Effector memory CD8-positive, alpha-beta T cell (primary cell): ENCODE measurements around the gene AHNAK.

Source experiments
- ATAC-seq: fragments of 150-1000 bp; cut with Tn5 transposase; replicated peaks from 2 replicates; pipeline ENCODE4 v1.10.0; 2021; ENCODE audit warnings: mild to moderate bottlenecking, moderate library complexity
- DNase-seq, 3 experiments: peaks; one replicate each; pipeline ENCODE4 v3.0.0; 2021
- H3K27ac Mint-ChIP-seq, 2 donors: one replicate each; pipeline ENCODE4 v1.8.0; 2022; ENCODE audit warnings: mild to moderate bottlenecking in 2 of 2, mixed read lengths in 2 of 2, moderate library complexity in 2 of 2
- H3K27me3 Mint-ChIP-seq, 2 donors: one replicate each; pipeline ENCODE4 v1.8.0; 2022; ENCODE audit warnings: mixed read lengths in 2 of 2
- H3K36me3 Mint-ChIP-seq: one replicate; pipeline ENCODE4 v1.8.0; 2022; ENCODE audit warnings: mild to moderate bottlenecking, moderate library complexity, mixed read lengths; ENCODE audit not compliant: insufficient read depth
- H3K4me1 Mint-ChIP-seq, 2 donors: one replicate each; pipeline ENCODE4 v1.8.0; 2022; ENCODE audit warnings: low read depth in 2 of 2, mixed read lengths in 2 of 2
- H3K4me3 Mint-ChIP-seq, 2 donors: one replicate each; pipeline ENCODE4 v1.8.0; 2022; ENCODE audit warnings: mild to moderate bottlenecking in 2 of 2, mixed read lengths in 2 of 2, moderate library complexity in 2 of 2
- H3K9me3 Mint-ChIP-seq, 2 donors: one replicate each; pipeline ENCODE4 v1.8.0; 2022; ENCODE audit warnings: mixed read lengths in 2 of 2

The AHNAK gene

DNA sequence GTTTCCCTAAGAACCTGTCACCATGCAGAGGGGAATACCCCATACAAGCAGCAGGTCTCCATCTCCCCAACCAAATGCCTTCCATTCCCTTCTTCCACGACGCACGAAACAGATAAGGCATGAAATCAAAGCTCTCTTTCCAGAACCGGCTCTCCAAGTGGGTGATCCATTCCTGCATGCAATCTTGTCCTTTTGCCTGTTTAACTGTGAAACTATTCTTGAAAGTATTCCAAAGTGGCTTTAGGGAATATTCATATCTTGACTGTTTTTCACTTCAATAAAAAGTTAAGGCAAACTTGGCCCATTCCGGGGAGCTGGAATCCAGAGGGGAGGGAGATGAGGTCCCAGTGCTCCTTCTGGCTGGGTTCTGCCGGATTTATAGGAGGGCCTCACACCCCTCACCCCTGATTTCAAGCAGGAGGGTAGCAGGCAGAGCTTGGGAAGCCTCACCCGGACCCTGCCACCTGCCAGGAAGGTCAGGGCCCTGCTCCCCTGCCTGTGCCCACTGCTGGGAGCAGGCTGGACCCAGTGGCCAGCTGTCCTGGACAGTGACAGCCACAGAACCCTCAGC lies 66.9 kb downstream of the AHNAK start:
- no peak for DNase-seq
- Mint-ChIP-seq H3K27ac (no peak overlapping the region), H3K9me3 (no peaks in the 10 kb centered on the region), H3K4me1 (no peaks in the 10 kb centered on the region), H3K27me3 (no peaks in the 10 kb centered on the region), H3K36me3 (peaks cover 7% of the 10 kb centered on the region), H3K4me3 (no peak overlapping the region)
- ATAC-seq: no peak

DNA sequence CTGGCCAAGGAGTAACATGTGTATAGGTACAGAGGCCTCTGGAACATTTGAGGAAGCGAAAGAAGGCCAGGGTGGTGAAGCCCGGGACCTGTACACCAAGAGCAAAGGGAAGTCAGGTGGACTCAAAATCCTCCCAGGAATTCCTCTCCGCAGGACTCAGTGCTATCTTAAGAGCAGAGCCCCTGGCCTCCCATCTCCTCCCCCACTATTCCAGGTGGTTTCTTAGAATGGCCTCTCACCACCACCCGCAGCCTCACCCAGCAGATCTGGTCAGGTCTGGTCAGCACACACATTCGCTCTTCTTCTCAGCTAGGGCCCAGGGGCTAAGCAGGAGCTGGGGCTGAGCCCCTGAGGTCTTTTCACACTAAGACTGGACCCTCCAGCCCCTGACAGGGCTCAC lies 68.7 kb downstream of the AHNAK start:
- Mint-ChIP-seq H3K9me3 (no peaks in the 10 kb centered on the region), H3K27ac (no peak overlapping the region), H3K27me3 (no peaks in the 10 kb centered on the region), H3K4me1 (no peaks in the 10 kb centered on the region), H3K4me3 (no peak overlapping the region), H3K36me3 (peaks cover 7% of the 10 kb centered on the region)
- ATAC-seq (no peak), DNase-seq (no peak)

- no peak for DNase-seq
- no peak for ATAC-seq
- Mint-ChIP-seq H3K27ac (peak overlapping the region; percentile 44 to 55), H3K4me3 (no peak overlapping the region), H3K9me3 (no peaks in the 10 kb centered on the region), H3K36me3 (peaks cover 6% of the 10 kb centered on the region), H3K4me1 (peaks cover 0 to 8% of the 10 kb centered on the region in 2 donors), H3K27me3 (no peaks in the 10 kb centered on the region)
Observed at GRCh38 chr11:62472063-62472884, 74.3 kb downstream of the AHNAK start.

DNA sequence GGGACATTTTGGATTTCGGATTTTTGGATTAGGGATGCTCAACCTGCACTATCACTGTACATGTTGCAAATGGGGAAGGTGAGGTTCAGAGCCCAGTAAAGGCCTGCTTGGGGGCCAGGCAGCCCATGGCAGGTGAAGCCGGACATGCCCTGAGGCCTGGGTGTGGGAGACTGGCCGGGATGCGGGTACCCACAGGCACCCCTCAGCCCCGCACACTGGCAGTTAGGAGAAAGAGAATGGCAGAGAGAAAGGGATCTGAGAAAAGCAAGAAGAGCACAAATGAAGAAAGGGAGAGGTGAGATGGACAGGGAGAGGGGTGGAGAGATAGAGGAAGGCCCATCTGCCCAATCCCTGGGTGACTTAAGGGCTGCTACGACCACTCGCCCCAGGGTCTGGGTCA lies 75.0 kb downstream of the AHNAK start:
- no peaks in the 10 kb centered on the region for H3K27me3 Mint-ChIP-seq
- no peak overlapping the region for H3K4me3 Mint-ChIP-seq
- DNase-seq (no peak), ATAC-seq (no peak)
- H3K4me1 Mint-ChIP-seq: peaks cover 0 to 8% of the 10 kb centered on the region in 2 donors
- H3K9me3 Mint-ChIP-seq: no peaks in the 10 kb centered on the region
- peaks cover 6% of the 10 kb centered on the region for H3K36me3 Mint-ChIP-seq
- no peak overlapping the region for H3K27ac Mint-ChIP-seq

DNA sequence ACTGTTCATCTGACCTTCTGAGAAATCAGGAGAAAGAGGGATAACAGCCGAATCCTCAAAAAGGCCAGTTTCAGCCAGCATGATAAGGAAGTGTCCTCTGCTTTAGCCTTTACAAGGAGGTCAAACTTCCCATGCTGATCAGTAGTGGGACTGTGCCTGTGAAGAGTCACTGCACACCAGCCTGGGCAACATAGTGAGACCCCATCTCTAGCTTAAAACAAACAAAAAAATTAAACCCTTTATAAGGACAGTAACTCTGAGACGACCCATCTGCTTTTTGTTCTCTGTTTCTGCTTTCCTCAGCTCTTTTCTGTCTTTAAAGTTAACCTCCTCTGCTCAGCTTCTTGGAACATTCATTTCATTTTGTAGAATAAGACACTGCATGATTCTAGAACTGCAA lies 78.0 kb downstream of the AHNAK start:
- no peak for ATAC-seq
- no peaks in the 10 kb centered on the region for H3K27me3 Mint-ChIP-seq
- peaks cover under 1 to 8% of the 10 kb centered on the region in 2 donors for H3K4me1 Mint-ChIP-seq
- peaks cover 3% of the 10 kb centered on the region for H3K36me3 Mint-ChIP-seq
- no peak overlapping the region for H3K27ac Mint-ChIP-seq
- DNase-seq: no peak
- H3K9me3 Mint-ChIP-seq: no peaks in the 10 kb centered on the region
- H3K4me3 Mint-ChIP-seq: no peak overlapping the region

- H3K36me3 Mint-ChIP-seq: peaks cover 3% of the 10 kb centered on the region
- ATAC-seq: no peak
Observed at GRCh38 chr11:62466444-62466843, 80.2 kb downstream of the AHNAK start.

DNA sequence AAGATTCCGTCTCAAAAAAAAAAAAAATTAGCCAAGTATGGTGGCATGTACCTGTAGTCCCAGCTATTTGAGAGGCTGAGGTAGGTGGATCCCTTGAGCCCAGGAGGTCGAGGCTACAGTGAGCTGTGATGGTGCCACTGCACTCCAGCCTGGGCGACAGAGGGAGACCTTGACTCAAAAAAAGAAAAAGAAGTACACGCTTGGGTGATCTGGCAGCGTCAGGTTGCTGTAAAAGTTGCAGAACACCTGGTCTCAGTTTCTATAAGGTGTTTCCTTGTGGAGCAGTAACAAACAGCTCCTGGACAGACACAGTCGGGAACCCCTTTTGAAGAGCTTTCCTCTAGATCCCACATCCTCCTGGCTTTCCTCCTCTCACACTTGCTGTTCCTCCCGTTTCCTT lies 82.0 kb downstream of the AHNAK start:
- DNase-seq: no peak
- ATAC-seq: no peak

More at GRCh38 chr11:62466444-62466843, 80.2 kb downstream of the AHNAK start:
- Mint-ChIP-seq H3K27ac (no peak overlapping the region), H3K27me3 (no peaks in the 10 kb centered on the region), H3K4me1 (peaks cover 4 to 13% of the 10 kb centered on the region in 2 donors), H3K4me3 (no peak overlapping the region), H3K9me3 (no peaks in the 10 kb centered on the region)
- DNase-seq: no peak

DNA sequence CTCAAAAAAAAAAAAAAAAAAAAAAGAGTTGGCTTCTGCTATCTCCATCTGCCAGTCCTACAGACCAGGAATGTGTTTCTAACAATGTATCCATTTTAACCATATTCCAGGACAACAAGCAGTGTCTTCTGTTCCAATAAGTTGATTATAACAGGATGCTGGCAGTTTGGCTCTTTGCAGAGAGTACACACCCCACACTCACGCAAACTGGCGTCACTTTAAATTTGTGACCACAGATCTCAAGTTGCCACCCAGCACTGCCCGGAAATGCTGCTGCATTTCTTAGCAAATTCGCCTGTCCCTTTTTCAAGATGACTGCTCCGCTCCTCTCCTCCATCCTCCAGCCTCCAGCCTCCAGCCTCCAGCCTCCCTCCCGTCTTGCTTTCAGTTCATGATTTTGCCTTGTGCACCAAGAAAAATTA lies 83.5 kb downstream of the AHNAK start:
- Mint-ChIP-seq H3K27me3 (no peaks in the 10 kb centered on the region), H3K4me1 (peaks cover 4 to 5% of the 10 kb centered on the region in 2 donors), H3K9me3 (no peaks in the 10 kb centered on the region), H3K27ac (peak overlapping the region; percentile 49 to 84), H3K36me3 (no peaks in the 10 kb centered on the region), H3K4me3 (peak overlapping the region in 1 of 2 donors; percentile 69)
- no peak for ATAC-seq
- DNase-seq: no peak

More for the DNA sequence above, 82.0 kb downstream of the AHNAK start:
- no peaks in the 10 kb centered on the region for H3K27me3 Mint-ChIP-seq
- H3K36me3 Mint-ChIP-seq: no peaks in the 10 kb centered on the region
- H3K4me1 Mint-ChIP-seq: peaks cover 4 to 8% of the 10 kb centered on the region in 2 donors
- no peak overlapping the region for H3K27ac Mint-ChIP-seq
- no peaks in the 10 kb centered on the region for H3K9me3 Mint-ChIP-seq
- H3K4me3 Mint-ChIP-seq: no peak overlapping the region

DNA sequence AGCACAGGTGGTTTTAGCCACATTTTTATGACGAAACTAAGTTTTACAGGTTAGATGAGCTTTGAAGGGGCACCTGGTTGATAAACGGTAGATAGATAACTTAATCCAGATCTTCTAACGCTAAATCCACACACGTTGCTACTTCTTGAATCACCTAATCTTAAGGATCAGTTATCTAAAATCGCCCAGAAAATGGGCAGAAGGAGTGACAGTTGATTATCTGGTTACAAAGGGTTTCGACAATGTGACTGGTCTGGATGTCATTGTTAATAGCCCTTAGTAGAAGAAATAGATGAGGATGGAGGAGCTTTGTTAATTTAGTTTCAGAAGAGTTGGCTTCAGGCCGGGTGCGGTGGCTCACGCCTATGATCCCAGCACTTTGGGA lies 84.1 kb downstream of the AHNAK start:
- H3K4me1 Mint-ChIP-seq: peaks cover 4 to 5% of the 10 kb centered on the region in 2 donors
- DNase-seq (no peak), ATAC-seq (no peak)
- H3K9me3 Mint-ChIP-seq: no peaks in the 10 kb centered on the region
- no peak overlapping the region for H3K27ac Mint-ChIP-seq
- peak overlapping the region in 1 of 2 donors; percentile 13 for H3K4me3 Mint-ChIP-seq
- H3K36me3 Mint-ChIP-seq: no peaks in the 10 kb centered on the region
- no peaks in the 10 kb centered on the region for H3K27me3 Mint-ChIP-seq

DNA sequence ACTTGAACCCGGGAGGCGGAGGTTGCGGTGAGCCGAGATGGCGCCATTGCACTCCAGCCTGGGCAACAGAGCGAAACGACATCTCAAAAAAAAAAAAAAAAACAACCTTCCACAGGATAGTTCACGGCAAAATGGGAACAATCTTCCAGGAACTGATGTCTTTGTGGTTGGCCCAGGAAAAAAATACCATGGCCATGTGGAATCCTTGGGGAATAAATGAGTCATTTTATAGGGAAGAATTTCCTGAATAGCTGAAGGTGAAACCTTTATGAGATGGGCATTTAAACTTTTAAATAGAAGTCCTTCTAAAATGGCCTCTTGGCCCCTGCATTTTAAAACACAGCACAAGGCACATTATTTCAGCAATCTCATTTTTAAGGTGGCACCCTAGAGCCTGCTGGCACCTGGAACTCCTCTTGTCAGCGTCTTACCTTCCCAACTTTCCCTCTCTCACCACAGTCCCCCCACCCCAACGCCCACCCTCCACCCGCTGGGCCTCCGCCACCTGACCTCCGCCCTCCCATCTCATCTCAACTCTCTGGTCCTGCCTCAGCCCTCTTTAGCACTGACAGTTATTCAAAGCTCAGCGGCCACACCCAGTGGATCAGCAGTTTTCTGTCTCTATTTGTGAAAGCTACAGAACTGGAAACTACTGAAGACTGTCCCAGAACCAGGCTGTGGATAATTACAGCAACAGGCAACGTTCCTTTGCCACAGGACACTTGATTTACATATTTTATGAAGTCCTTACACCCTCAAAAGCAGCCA lies 84.7 kb downstream of the AHNAK start:
- DNase-seq (no peak), ATAC-seq (no peak)
- Mint-ChIP-seq H3K4me3 (no peak overlapping the region), H3K9me3 (no peaks in the 10 kb centered on the region), H3K27me3 (no peaks in the 10 kb centered on the region), H3K36me3 (peaks cover 3% of the 10 kb centered on the region), H3K4me1 (peaks cover 4 to 5% of the 10 kb centered on the region in 2 donors), H3K27ac (no peak overlapping the region)

GRCh38 chr11:62459080-62459479 lies 87.5 kb downstream of the AHNAK start:
- Mint-ChIP-seq H3K4me1 (peaks cover 4 to 5% of the 10 kb centered on the region in 2 donors), H3K4me3 (no peak overlapping the region), H3K36me3 (peaks cover 3% of the 10 kb centered on the region), H3K27me3 (no peaks in the 10 kb centered on the region), H3K9me3 (no peaks in the 10 kb centered on the region), H3K27ac (no peak overlapping the region)
- DNase-seq (no peak), ATAC-seq (no peak)

- Mint-ChIP-seq H3K4me3 (no peak overlapping the region), H3K9me3 (no peaks in the 10 kb centered on the region), H3K27ac (no peak overlapping the region), H3K36me3 (peaks cover 3% of the 10 kb centered on the region), H3K4me1 (peaks cover 2 to 4% of the 10 kb centered on the region in 2 donors), H3K27me3 (no peaks in the 10 kb centered on the region)
- no peak for ATAC-seq
- no peak for DNase-seq
Observed at GRCh38 chr11:62458212-62459002, 88.2 kb downstream of the AHNAK start.

- H3K27me3 Mint-ChIP-seq: no peaks in the 10 kb centered on the region
- ATAC-seq (no peak), DNase-seq (no peak)
- no peak overlapping the region for H3K4me3 Mint-ChIP-seq
- no peak overlapping the region for H3K27ac Mint-ChIP-seq
- H3K4me1 Mint-ChIP-seq: no peaks in the 10 kb centered on the region
- H3K36me3 Mint-ChIP-seq: peaks cover 3% of the 10 kb centered on the region
- H3K9me3 Mint-ChIP-seq: no peaks in the 10 kb centered on the region
Observed at GRCh38 chr11:62457478-62457877, 89.1 kb downstream of the AHNAK start.
